ENCODE data around the gene ABCB11. TPM values are rescaled to one million over a fixed set of nuclear protein-coding genes. Genes with fewer than 3 reads are reported as not detected.
"Not testable (repeated sequence)": the region's sequence is repeated elsewhere in the genome, so short reads cannot be mapped to it uniquely, and the experiment has no call there.

Gene ABCB11
- total and polyA plus RNA-seq, 10 donors = 0.03 to 0.32 (median 0.12) TPM; not detected in 3

- Histone ChIP-seq H3K27ac (no peak overlapping the region), H3K27me3 (replicated peaks in 1 of 7) (no peaks in the 10 kb centered on the region), H3K36me3 (no peaks in the 10 kb centered on the region), H3K4me1 (no peaks in the 10 kb centered on the region), H3K9me3 (no peaks in the 10 kb centered on the region), H3K4me3 (no peak overlapping the region)
- WGBS, 5 donors = 47 to 73% (median 58%) methylated on average over 14 of the region's 14 CpGs
- intact Hi-C loops (cut with DNase I; ENCODE audit: low total_unique reads) = no loop called here
- TF ChIP-seq POLR2AphosphoS5 (IDR thresholded peaks at IDR 0.05) (no peak), POLR2A (IDR thresholded peaks at IDR 0.05) (no peak), CTCF (IDR thresholded peaks at IDR 0.05 in 8 of 11, conservative IDR thresholded peaks at IDR 0.05 in 3 of 11) (no peak)
- no peak for DNase-seq
Observed at GRCh38 chr2:168935810-168936581, 95.1 kb downstream of the ABCB11 start.

- no peak for DNase-seq
- Histone ChIP-seq H3K36me3 (no peaks in the 10 kb centered on the region), H3K4me3 (no peak overlapping the region), H3K27ac (no peak overlapping the region), H3K27me3 (replicated peaks in 1 of 7) (no peaks in the 10 kb centered on the region), H3K9me3 (no peaks in the 10 kb centered on the region), H3K4me1 (no peaks in the 10 kb centered on the region)
- 83 to 94% (median 90%) methylated on average over 2 of the region's 2 CpGs for WGBS, 5 donors
- intact Hi-C loops (cut with DNase I; ENCODE audit: low total_unique reads) = no loop called here
- TF ChIP-seq POLR2AphosphoS5 (IDR thresholded peaks at IDR 0.05) = no peak
- no peak for TF ChIP-seq CTCF (IDR thresholded peaks at IDR 0.05 in 8 of 11, conservative IDR thresholded peaks at IDR 0.05 in 3 of 11)
- no peak for TF ChIP-seq POLR2A (IDR thresholded peaks at IDR 0.05)
Observed at GRCh38 chr2:168934826-168935225, 96.3 kb downstream of the ABCB11 start.

GRCh38 chr2:168932174-168932573 lies 99.0 kb downstream of the ABCB11 start:
- H3K36me3 ChIP-seq; H3K27me3 ChIP-seq (replicated peaks in 1 of 7); H3K4me1 ChIP-seq; H3K4me3 ChIP-seq; intact Hi-C loops (cut with DNase I; ENCODE audit: low total_unique reads); H3K9me3 ChIP-seq; DNase-seq; H3K27ac ChIP-seq: not testable (repeated sequence)
- WGBS, 5 donors = 91 to 94% (median 92%) methylated on average over 4 of the region's 4 CpGs

GRCh38 chr2:168930242-168930641 lies 100.9 kb downstream of the ABCB11 start:
- WGBS, 5 donors = 61 to 81% (median 73%) methylated on average over 1 of the region's 1 CpG
- H3K4me3 ChIP-seq = no peak overlapping the region
- no peaks in the 10 kb centered on the region for H3K9me3 ChIP-seq
- H3K27ac ChIP-seq = no peak overlapping the region
- intact Hi-C loops (cut with DNase I; ENCODE audit: low total_unique reads) = no loop called here
- TF ChIP-seq CTCF (IDR thresholded peaks at IDR 0.05 in 8 of 11, conservative IDR thresholded peaks at IDR 0.05 in 3 of 11) = no peak
- TF ChIP-seq POLR2AphosphoS5 (IDR thresholded peaks at IDR 0.05) = no peak
- no peak for TF ChIP-seq POLR2A (IDR thresholded peaks at IDR 0.05)
- H3K36me3 ChIP-seq = no peaks in the 10 kb centered on the region
- no peaks in the 10 kb centered on the region for H3K27me3 ChIP-seq (replicated peaks in 1 of 7)
- no peaks in the 10 kb centered on the region for H3K4me1 ChIP-seq
- no peak for DNase-seq

All from spleen (tissue), 11 donors.